ENCODE measurements around the gene CERCAM.

- TF ChIP-seq CTCF (IDR thresholded peaks at IDR 0.05) (no peak), EZH2 (IDR thresholded peaks at IDR 0.05) (no peak)
Measured at GRCh38 chr9:128439273-128439672, 18.6 kb downstream of the CERCAM start.
